BLaER1 (cell line): ENCODE data around the gene INPP5J.

Source experiments
- H3K27ac ChIP-seq: shearing (Covaris generic); formaldehyde crosslinking; 2 replicates; pipeline ENCODE4 v1.8.1; 2022
- H3K27me3 ChIP-seq: shearing (Covaris generic); formaldehyde crosslinking; 2 replicates; pipeline ENCODE4 v1.8.1; 2022
- H3K36me3 ChIP-seq: shearing (Covaris generic); formaldehyde crosslinking; 2 replicates; pipeline ENCODE4 v1.8.1; 2022
- H3K4me1 ChIP-seq: shearing (Covaris generic); formaldehyde crosslinking; 2 replicates; pipeline ENCODE4 v1.8.1; 2022
- H3K4me2 ChIP-seq: shearing (Covaris generic); formaldehyde crosslinking; 2 replicates; pipeline ENCODE4 v1.8.1; 2022
- H3K4me3 ChIP-seq: shearing (Covaris generic); formaldehyde crosslinking; 2 replicates; pipeline ENCODE4 v1.8.1; 2022
- H3K9ac ChIP-seq: shearing (Covaris generic); formaldehyde crosslinking; 2 replicates; pipeline ENCODE4 v1.8.1; 2022
- H3K9me3 ChIP-seq: shearing (Covaris generic); formaldehyde crosslinking; 2 replicates; pipeline ENCODE4 v1.8.1; 2022
- H4K20me1 ChIP-seq: shearing (Covaris generic); formaldehyde crosslinking; 2 replicates; pipeline ENCODE4 v1.8.1; 2022
- Cebpa-rat ChIP-seq: shearing (Covaris generic); IDR thresholded peaks from 2 replicates; pipeline ENCODE4 v1.8.1; 2022

Gene INPP5J

GRCh38 chr22:31081963-31082605, 40.7 kb upstream of the INPP5J start:
- Histone ChIP-seq H3K4me3 (peak overlapping the region; percentile 85), H3K27me3 (no peaks in the 10 kb centered on the region), H3K9ac (peak overlapping the region; percentile 96), H3K4me1 (peaks cover 59% of the 10 kb centered on the region), H3K36me3 (peaks cover 3% of the 10 kb centered on the region), H4K20me1 (peaks cover 15% of the 10 kb centered on the region), H3K4me2 (peak overlapping the region; percentile 100), H3K27ac (peak overlapping the region; percentile 97), H3K9me3 (no peaks in the 10 kb centered on the region)
- TF ChIP-seq Cebpa-rat = no peak

GRCh38 chr22:31082606-31083376, 40.0 kb upstream of the INPP5J start:
- Histone ChIP-seq H3K9ac (peak overlapping the region; percentile 96), H4K20me1 (peaks cover 15% of the 10 kb centered on the region), H3K36me3 (peaks cover 10% of the 10 kb centered on the region), H3K9me3 (no peaks in the 10 kb centered on the region), H3K4me2 (peak overlapping the region; percentile 100), H3K27me3 (no peaks in the 10 kb centered on the region), H3K4me3 (peak overlapping the region; percentile 85), H3K4me1 (peaks cover 66% of the 10 kb centered on the region), H3K27ac (peak overlapping the region; percentile 97)
- TF ChIP-seq Cebpa-rat = no peak

GRCh38 chr22:31083377-31083768, 39.4 kb upstream of the INPP5J start:
- H3K4me2 ChIP-seq = peak overlapping the region; percentile 100
- no peak for TF ChIP-seq Cebpa-rat
- H3K36me3 ChIP-seq = peaks cover 16% of the 10 kb centered on the region
- H3K27me3 ChIP-seq = no peaks in the 10 kb centered on the region
- peaks cover 70% of the 10 kb centered on the region for H3K4me1 ChIP-seq
- H3K4me3 ChIP-seq = peak overlapping the region; percentile 81
- peak overlapping the region; percentile 88 for H3K9ac ChIP-seq
- H3K27ac ChIP-seq = peak overlapping the region; percentile 97
- peaks cover 15% of the 10 kb centered on the region for H4K20me1 ChIP-seq
- no peaks in the 10 kb centered on the region for H3K9me3 ChIP-seq

- Histone ChIP-seq H3K36me3 (peaks cover 23% of the 10 kb centered on the region), H3K27ac (peak overlapping the region; percentile 97), H3K9ac (peak overlapping the region; percentile 88), H3K4me2 (peak overlapping the region; percentile 100), H3K4me1 (peaks cover 76% of the 10 kb centered on the region), H3K27me3 (no peaks in the 10 kb centered on the region), H3K4me3 (peak overlapping the region; percentile 81), H3K9me3 (no peaks in the 10 kb centered on the region), H4K20me1 (peaks cover 15% of the 10 kb centered on the region)
- no peak for TF ChIP-seq Cebpa-rat
Measured at GRCh38 chr22:31083923-31084810, 38.6 kb upstream of the INPP5J start.

GRCh38 chr22:31084811-31085492, 37.8 kb upstream of the INPP5J start:
- peak overlapping the region; percentile 97 for H3K27ac ChIP-seq
- peak overlapping the region; percentile 100 for H3K4me2 ChIP-seq
- no peaks in the 10 kb centered on the region for H3K9me3 ChIP-seq
- peaks cover 83% of the 10 kb centered on the region for H3K4me1 ChIP-seq
- no peak for TF ChIP-seq Cebpa-rat
- H3K27me3 ChIP-seq = no peaks in the 10 kb centered on the region
- H3K36me3 ChIP-seq = peaks cover 30% of the 10 kb centered on the region
- H3K4me3 ChIP-seq = peak overlapping the region; percentile 81
- peaks cover 15% of the 10 kb centered on the region for H4K20me1 ChIP-seq
- H3K9ac ChIP-seq = peak overlapping the region; percentile 88

GRCh38 chr22:31085493-31085824, 37.3 kb upstream of the INPP5J start:
- Histone ChIP-seq H3K27ac (peak overlapping the region; percentile 97), H3K36me3 (peaks cover 34% of the 10 kb centered on the region), H3K4me2 (peak overlapping the region; percentile 100), H3K4me1 (peaks cover 80% of the 10 kb centered on the region), H3K9ac (peak overlapping the region; percentile 88), H3K4me3 (peak overlapping the region; percentile 81), H3K27me3 (no peaks in the 10 kb centered on the region), H4K20me1 (peaks cover 15% of the 10 kb centered on the region), H3K9me3 (no peaks in the 10 kb centered on the region)
- TF ChIP-seq Cebpa-rat = no peak

GRCh38 chr22:31085928-31086327, 36.8 kb upstream of the INPP5J start:
- Histone ChIP-seq H4K20me1 (peaks cover 15% of the 10 kb centered on the region), H3K4me2 (peak overlapping the region; percentile 100), H3K9ac (peak overlapping the region; percentile 88), H3K4me1 (peaks cover 77% of the 10 kb centered on the region), H3K4me3 (peak overlapping the region; percentile 81), H3K9me3 (no peaks in the 10 kb centered on the region), H3K27ac (peak overlapping the region; percentile 97), H3K27me3 (no peaks in the 10 kb centered on the region), H3K36me3 (peaks cover 38% of the 10 kb centered on the region)
- TF ChIP-seq Cebpa-rat = no peak

- Histone ChIP-seq H3K27ac (peak overlapping the region; percentile 97), H3K36me3 (peaks cover 47% of the 10 kb centered on the region)
Measured at GRCh38 chr22:31086703-31087330, 35.9 kb upstream of the INPP5J start.

More at GRCh38 chr22:31086703-31087330, 35.9 kb upstream of the INPP5J start:
- Histone ChIP-seq H3K4me1 (peaks cover 78% of the 10 kb centered on the region), H3K9ac (peak overlapping the region; percentile 88; the same call in 1 of the 2 replicates), H3K9me3 (no peaks in the 10 kb centered on the region), H3K4me3 (no peak overlapping the region), H4K20me1 (peaks cover 13% of the 10 kb centered on the region), H3K4me2 (peak overlapping the region; percentile 100), H3K27me3 (no peaks in the 10 kb centered on the region)
- no peak for TF ChIP-seq Cebpa-rat
